HepG2 (cell line): Measurements from ENCODE around the gene SYNE2. TPM values are rescaled to one million over a fixed set of nuclear protein-coding genes. Genes with fewer than 3 reads are reported as not detected.

Experiments
- ATAC-seq: fragments of 200-7000 bp; cut with Tn5 transposase; 3 replicates; pipeline ENCODE4 v1.9.1; 2020; ENCODE audit warnings: mild to moderate bottlenecking, moderate library complexity
- BruUV-seq: library from RNA; stranded (reverse); fragments of 400-500 nt; replicated peaks from 2 replicates; lab custom pipeline; 2021; lab: Mats Ljungman, UMichigan
- CTCF ChIA-PET: fragments of 300-600 bp; formaldehyde crosslinking; extraction: SDS; loops from one replicate; lab custom pipeline; 2021; ENCODE audit warnings: low total read pairs, inconsistent platforms, low intra/inter-chr PET ratio; lab: Yijun Ruan, JAX
- POLR2A ChIA-PET: fragments of 350-600 bp; sonication (Branson Sonifier 250); formaldehyde crosslinking; loops from one replicate; lab custom pipeline; 2020; ENCODE audit warnings: antibody characterized with exemption, inconsistent platforms; lab: Yijun Ruan, JAX
- DNase-seq: peaks from one replicate; pipeline ENCODE4 v3.0.0-alpha.2; 2015; ENCODE audit warnings: low spot score
- FAIRE-seq: peaks from 3 replicates; lab custom pipeline; 2011; peaks lifted over from hg19 to GRCh38; lab: Jason Lieb, UNC
- H2AFZ ChIP-seq: one replicate; pipeline ENCODE4 v1.6.1; 2011; ENCODE audit warnings: low read length, inconsistent platforms
- H3K27ac ChIP-seq: fragments of 300-600 bp; 3 replicates; pipeline ENCODE4 v1.8.0; 2011; ENCODE audit warnings: mixed run types, mild to moderate bottlenecking, mixed read lengths, low read length, inconsistent platforms; ENCODE audit not compliant: insufficient read depth; ENCODE audit errors: extremely low read length
- H3K27me3 ChIP-seq, 2 experiments: fragments of 200-600 bp in 1 of 2; 2 replicates in 1 of 2; 3 replicates in 1 of 2; pipeline versions ENCODE4 v1.6.0 to v1.8.0; 2011; ENCODE audit warnings: low read length in 2 of 2, mild to moderate bottlenecking in 2 of 2, moderate library complexity in 2 of 2, inconsistent platforms in 1 of 2; ENCODE audit not compliant: insufficient read depth in 2 of 2, control insufficient read depth in 1 of 2
- H3K36me3 ChIP-seq, 2 experiments: fragments of 200-600 bp in 1 of 2; replicated peaks in 1 of 2; 2 replicates in 1 of 2; 3 replicates in 1 of 2; pipeline versions ENCODE4 v1.5.1 to v1.8.0; 2011; ENCODE audit warnings: low read length in 2 of 2, inconsistent platforms in 1 of 2; ENCODE audit not compliant: insufficient read depth in 2 of 2, control insufficient read depth in 1 of 2
- H3K4me1 ChIP-seq: 2 replicates; pipeline ENCODE4 v1.5.1; 2012; ENCODE audit warnings: low read length, inconsistent platforms; ENCODE audit not compliant: insufficient read depth
- H3K4me2 ChIP-seq: 2 replicates; pipeline ENCODE4 v1.6.0; 2011; ENCODE audit warnings: low read depth, low read length, inconsistent platforms
- H3K4me3 ChIP-seq, 3 experiments: fragments of 200-600 bp in 1 of 3; sonication (generic), shearing (Covaris generic) in 1 of 3; replicated peaks in 1 of 3; 2 replicates each; pipeline ENCODE4 v1.5.1; 2011 to 2016; ENCODE audit warnings: low read length in 3 of 3, inconsistent platforms in 2 of 3, low read depth in 2 of 3, mild to moderate bottlenecking in 2 of 3, control low read depth in 1 of 3, mixed read lengths in 1 of 3; ENCODE audit not compliant: insufficient read depth in 1 of 3
- H3K79me2 ChIP-seq: one replicate; pipeline ENCODE4 v1.6.1; 2011; ENCODE audit warnings: low read length, inconsistent platforms; ENCODE audit not compliant: insufficient read depth
- H3K9ac ChIP-seq: 2 replicates; pipeline ENCODE4 v1.6.0; 2011; ENCODE audit warnings: mild to moderate bottlenecking, low read depth, low read length, inconsistent platforms; ENCODE audit not compliant: insufficient read depth
- H3K9me3 ChIP-seq: 2 replicates; pipeline ENCODE4 v1.5.1; 2012; ENCODE audit warnings: mild to moderate bottlenecking, low read length
- H4K20me1 ChIP-seq: 2 replicates; pipeline ENCODE4 v1.6.0; 2011; ENCODE audit warnings: inconsistent platforms, mild to moderate bottlenecking, low read length, moderate library complexity; ENCODE audit not compliant: insufficient read depth
- ADNP ChIP-seq: sonication (generic); formaldehyde crosslinking; IDR thresholded peaks from 2 replicates; pipeline ENCODE4 v1.4.0; 2020; ENCODE audit warnings: missing genetic modification reagents
- AGO2 ChIP-seq: fragments of 200-400 bp; formaldehyde crosslinking; optimal IDR thresholded peaks from 2 replicates; pipeline ENCODE3; 2017; ENCODE audit warnings: mild to moderate bottlenecking, low read depth, low read length, moderate library complexity
- EZH2 ChIP-seq: conservative IDR thresholded peaks from 2 replicates; pipeline ENCODE4 v1.6.1; 2012; ENCODE audit warnings: mild to moderate bottlenecking, low read depth, low read length, moderate library complexity
- KAT7 ChIP-seq: IDR thresholded peaks from 2 replicates; pipeline ENCODE4 v1.6.1; 2018; ENCODE audit warnings: borderline replicate concordance, missing compliant biosample characterization
- MBNL3 ChIP-seq: fragments of 250-450 bp; sonication (Bioruptor Pico); conservative IDR thresholded peaks from 2 replicates; pipeline ENCODE4 v1.8.0; 2022; ENCODE audit warnings: mild to moderate bottlenecking, inconsistent platforms
- TMF1 ChIP-seq: sonication (generic); formaldehyde crosslinking; IDR thresholded peaks from 2 replicates; pipeline ENCODE4 v1.8.1; 2022; ENCODE audit warnings: low read depth, missing genetic modification reagents
- ZBTB14 ChIP-seq: sonication (generic); formaldehyde crosslinking; IDR thresholded peaks from 2 replicates; pipeline ENCODE4 v1.4.0; 2020; ENCODE audit warnings: missing genetic modification reagents
- ZNF773 ChIP-seq: sonication (generic); formaldehyde crosslinking; IDR thresholded peaks from 2 replicates; pipeline ENCODE4 v1.4.0; 2020; ENCODE audit warnings: missing genetic modification reagents, borderline replicate concordance
- ZXDC ChIP-seq: sonication (generic); formaldehyde crosslinking; IDR thresholded peaks from 2 replicates; pipeline ENCODE4 v1.5.0; 2020; ENCODE audit warnings: mild to moderate bottlenecking, missing genetic modification reagents
- WGBS: methylation state at CpG from one replicate; pipeline ENCODE4 v1.1.6; 2017; ENCODE audit warnings: low lambda C conversion rate; 5-methylcytosine and 5-hydroxymethylcytosine counted together
- in situ Hi-C: cut with HindIII; loops from 2 replicates; pipeline ENCODE4 v1.10.0; 2017; ENCODE audit warnings: low pct_unique_long_range_greater_than_20kb; ENCODE audit not compliant: extremely low pct_ligation_motif_present
- intact Hi-C: fragments of 100-400 bp; cut with micrococcal nuclease; formaldehyde crosslinking; loops from one replicate; pipeline ENCODE4 v1.10.0; 2022; ENCODE audit not compliant: unreplicated experiment
- polyA plus RNA-seq, 8 experiments: library from polyadenylated mRNA; depleted of rRNA in 3 of 8; stranded (reverse) in 7 of 8; unstranded in 1 of 8; fragments of >200 nt; fragmentation: Illumina TruSeq in 4 of 8; extraction: Trizol in 4 of 8; gene quantifications; 2 replicates each; pipeline versions ENCODE4 v1.2.1 to v1.2.3, GENCODE V29; 2011 to 2016; ENCODE audit warnings: low read depth in 4 of 8, missing spikeins in 1 of 8, mixed read lengths in 1 of 8; ENCODE audit not compliant: insufficient read depth in 1 of 8
- total RNA-seq, 5 experiments: library from RNA; depleted of rRNA; stranded (reverse); fragments of >200 nt; fragmentation: Illumina TruSeq; extraction: Trizol; gene quantifications; 2 replicates each; pipeline ENCODE4 v1.2.3, GENCODE V29; 2016; ENCODE audit warnings: low read depth in 1 of 5
- TF ChIP-seq, protein P1 (sequence below): sonication (generic); formaldehyde crosslinking; IDR thresholded peaks from 2 replicates; pipeline ENCODE4 v1.4.0; 2020; ENCODE audit warnings: missing genetic modification reagents, mild to moderate bottlenecking, borderline replicate concordance

The SYNE2 gene
- total and polyA plus RNA-seq, 2 of the 13 experiments (the other 11 are each of a cell fraction or from before 2014, with no cell fraction given), result 6.2 to 13.3 TPM

DNA sequence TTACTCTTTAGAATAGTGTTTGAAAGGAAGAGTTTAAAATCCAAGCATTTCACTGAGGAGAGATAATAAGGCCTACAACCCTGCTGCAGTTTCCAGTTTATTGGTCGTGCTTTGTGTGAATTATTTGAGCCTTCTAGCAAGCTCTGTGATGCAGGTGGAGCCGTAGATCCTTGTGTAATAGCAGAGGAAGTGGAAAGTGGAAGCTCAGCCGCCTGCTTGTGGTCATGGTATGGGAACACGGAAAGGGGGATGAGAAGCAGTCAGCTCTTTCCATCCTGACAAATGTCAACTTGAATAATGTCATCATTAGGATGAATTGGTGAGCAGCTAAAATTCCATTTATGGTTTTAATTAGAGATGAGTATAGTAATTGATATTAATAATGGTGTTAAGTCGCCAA lies 29.1 kb downstream of the SYNE2 start:
- POLR2A ChIA-PET, result no interaction called here
- Histone ChIP-seq H3K27me3 (no peaks in the 10 kb centered on the region), H3K4me1 (no peaks in the 10 kb centered on the region), H4K20me1 (no peaks in the 10 kb centered on the region), H3K9me3 (no peaks in the 10 kb centered on the region), H3K9ac (no peak overlapping the region), H3K27ac (no peak overlapping the region), H2AFZ (no peak overlapping the region), H3K36me3 (no peaks in the 10 kb centered on the region), H3K4me2 (no peak overlapping the region), H3K4me3 (no peak overlapping the region), H3K79me2 (no peaks in the 10 kb centered on the region)
- WGBS, result 76% methylated on average over 5 of the region's 5 CpGs
- no peak for ATAC-seq
- intact Hi-C loops (no loop called here), in situ Hi-C loops (no loop called here)
- FAIRE-seq, result no peak
- CTCF ChIA-PET, result no interaction called here
- DNase-seq, result no peak
- no TSS peak for BruUV-seq
- TF ChIP-seq MBNL3 (no peak), EZH2 (no peak), KAT7 (CRISPR knock-in tag) (no peak)
- TF ChIP-seq, protein P1, sequence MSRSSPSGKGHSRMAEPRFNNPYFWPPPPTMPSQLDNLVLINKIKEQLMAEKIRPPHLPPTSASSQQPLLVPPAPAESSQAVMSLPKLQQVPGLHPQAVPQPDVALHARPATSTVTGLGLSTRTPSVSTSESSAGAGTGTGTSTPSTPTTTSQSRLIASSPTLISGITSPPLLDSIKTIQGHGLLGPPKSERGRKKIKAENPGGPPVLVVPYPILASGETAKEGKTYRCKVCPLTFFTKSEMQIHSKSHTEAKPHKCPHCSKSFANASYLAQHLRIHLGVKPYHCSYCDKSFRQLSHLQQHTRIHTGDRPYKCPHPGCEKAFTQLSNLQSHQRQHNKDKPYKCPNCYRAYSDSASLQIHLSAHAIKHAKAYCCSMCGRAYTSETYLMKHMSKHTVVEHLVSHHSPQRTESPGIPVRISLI, result no peak

- 94% methylated on average over 7 of the region's 7 CpGs for WGBS
- H2AFZ ChIP-seq, result no peak overlapping the region
- no TSS peak for BruUV-seq
- ChIA-PET POLR2A (no interaction called here), CTCF (no interaction called here)
- DNase-seq, result no peak
- no peaks in the 10 kb centered on the region for H4K20me1 ChIP-seq
- ATAC-seq, result no peak
- H3K36me3 ChIP-seq, result no peaks in the 10 kb centered on the region
- H3K9me3 ChIP-seq, result no peaks in the 10 kb centered on the region
- in situ Hi-C loops (no loop called here), intact Hi-C loops (no loop called here)
- H3K27me3 ChIP-seq, result no peaks in the 10 kb centered on the region
- no peaks in the 10 kb centered on the region for H3K79me2 ChIP-seq
- H3K9ac ChIP-seq, result no peak overlapping the region
- no peak overlapping the region for H3K4me3 ChIP-seq
- H3K4me1 ChIP-seq, result no peaks in the 10 kb centered on the region
- H3K27ac ChIP-seq, result no peak overlapping the region
- no peak overlapping the region for H3K4me2 ChIP-seq
- FAIRE-seq, result no peak
- TF ChIP-seq MBNL3 (no peak), TMF1 (CRISPR knock-in tag) (no peak), ZBTB14 (CRISPR knock-in tag) (no peak), ZXDC (CRISPR knock-in tag) (no peak), ADNP (no peak), AGO2 (no peak), ZNF773 (CRISPR knock-in tag) (no peak)
Measured at GRCh38 chr14:63887899-63888298, 35.1 kb downstream of the SYNE2 start.
